ENCODE data around the gene RHOG.
"Not testable (repeated sequence)": the region's sequence is repeated elsewhere in the genome, so short reads cannot be mapped to it uniquely, and the experiment has no call there.

RHOG gene

GRCh38 chr11:3796801-3797328 is 43.9 kb downstream of the RHOG start:
- Histone ChIP-seq H3K4me1 (ENCODE audit: low read length) (peaks cover 16% of the 10 kb centered on the region), H4K20me1 (ENCODE audit: insufficient read depth, low read length) (peaks cover 45% of the 10 kb centered on the region), H3K27ac (ENCODE audit: low read length) (peak overlapping the region; percentile 65), H3K27me3 (ENCODE audit: low read depth, low read length) (no peaks in the 10 kb centered on the region), H3K4me3 (ENCODE audit: low read length) (peak overlapping the region; percentile 95), H3K4me2 (ENCODE audit: low read length) (peak overlapping the region; percentile 90), H3K36me3 (replicated peaks; ENCODE audit: low read depth, low read length) (peaks cover 34% of the 10 kb centered on the region), H2AFZ (ENCODE audit: low read depth, low read length) (no peak overlapping the region), H3K79me2 (ENCODE audit: low read length) (peaks cover 68% of the 10 kb centered on the region), H3K9me3 (ENCODE audit: insufficient read depth, low read length) (no peaks in the 10 kb centered on the region), H3K9ac (ENCODE audit: low read length) (peak overlapping the region; percentile 98)
- TF ChIP-seq EZH2phosphoT487 (IDR thresholded peaks at IDR 0.05; ENCODE audit: low read depth), result no peak
- TF ChIP-seq CTCF (IDR thresholded peaks at IDR 0.05; ENCODE audit: low read depth, low read length), result no peak

DNA sequence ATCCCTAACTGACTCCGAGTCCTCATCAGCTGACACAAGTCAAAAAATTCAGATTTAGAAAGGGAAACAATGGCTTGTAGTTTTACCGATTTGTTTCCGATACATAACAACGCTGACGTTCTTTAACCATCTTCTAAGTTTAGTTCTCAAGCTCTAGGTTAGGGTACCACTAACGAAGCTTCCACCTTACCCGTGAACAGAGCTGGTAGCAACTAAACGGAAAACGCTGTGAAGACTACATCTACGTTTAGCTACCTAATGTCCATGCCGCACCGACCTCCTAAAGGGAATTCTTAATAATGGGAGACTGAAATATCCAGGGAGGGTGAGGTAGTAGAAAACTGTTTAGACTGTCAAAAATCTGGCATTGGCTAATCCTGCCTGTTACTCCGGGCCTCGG is 44.4 kb downstream of the RHOG start:
- peaks cover 45% of the 10 kb centered on the region for H4K20me1 ChIP-seq (ENCODE audit: insufficient read depth, low read length)
- H2AFZ ChIP-seq (ENCODE audit: low read depth, low read length), result no peak overlapping the region
- TF ChIP-seq CTCF (IDR thresholded peaks at IDR 0.05; ENCODE audit: low read depth, low read length), result no peak
- TF ChIP-seq EZH2phosphoT487 (IDR thresholded peaks at IDR 0.05; ENCODE audit: low read depth), result no peak
- H3K27ac ChIP-seq (ENCODE audit: low read length), result peak overlapping the region; percentile 65
- H3K4me2 ChIP-seq (ENCODE audit: low read length), result peak overlapping the region; percentile 90
- H3K4me1 ChIP-seq (ENCODE audit: low read length), result peaks cover 16% of the 10 kb centered on the region
- H3K79me2 ChIP-seq (ENCODE audit: low read length), result peaks cover 73% of the 10 kb centered on the region
- no peaks in the 10 kb centered on the region for H3K9me3 ChIP-seq (ENCODE audit: insufficient read depth, low read length)
- no peaks in the 10 kb centered on the region for H3K27me3 ChIP-seq (ENCODE audit: low read depth, low read length)
- peak overlapping the region; percentile 95 for H3K4me3 ChIP-seq (ENCODE audit: low read length)
- peaks cover 34% of the 10 kb centered on the region for H3K36me3 ChIP-seq (replicated peaks; ENCODE audit: low read depth, low read length)
- peak overlapping the region; percentile 98 for H3K9ac ChIP-seq (ENCODE audit: low read length)

GRCh38 chr11:3796002-3796311 is 44.8 kb downstream of the RHOG start:
- H3K36me3 ChIP-seq (replicated peaks; ENCODE audit: low read depth, low read length), result peaks cover 34% of the 10 kb centered on the region
- H3K4me3 ChIP-seq (ENCODE audit: low read length), result peak overlapping the region; percentile 95
- TF ChIP-seq CTCF (IDR thresholded peaks at IDR 0.05; ENCODE audit: low read depth, low read length), result no peak
- no peak for TF ChIP-seq EZH2phosphoT487 (IDR thresholded peaks at IDR 0.05; ENCODE audit: low read depth)
- H3K9me3 ChIP-seq (ENCODE audit: insufficient read depth, low read length), result no peaks in the 10 kb centered on the region
- peaks cover 45% of the 10 kb centered on the region for H4K20me1 ChIP-seq (ENCODE audit: insufficient read depth, low read length)
- H3K79me2 ChIP-seq (ENCODE audit: low read length), result peaks cover 77% of the 10 kb centered on the region
- H3K27ac ChIP-seq (ENCODE audit: low read length), result no peak overlapping the region
- H2AFZ ChIP-seq (ENCODE audit: low read depth, low read length), result no peak overlapping the region
- peak overlapping the region; percentile 98 for H3K9ac ChIP-seq (ENCODE audit: low read length)
- no peaks in the 10 kb centered on the region for H3K27me3 ChIP-seq (ENCODE audit: low read depth, low read length)
- peaks cover 16% of the 10 kb centered on the region for H3K4me1 ChIP-seq (ENCODE audit: low read length)
- peak overlapping the region; percentile 90 for H3K4me2 ChIP-seq (ENCODE audit: low read length)

DNA sequence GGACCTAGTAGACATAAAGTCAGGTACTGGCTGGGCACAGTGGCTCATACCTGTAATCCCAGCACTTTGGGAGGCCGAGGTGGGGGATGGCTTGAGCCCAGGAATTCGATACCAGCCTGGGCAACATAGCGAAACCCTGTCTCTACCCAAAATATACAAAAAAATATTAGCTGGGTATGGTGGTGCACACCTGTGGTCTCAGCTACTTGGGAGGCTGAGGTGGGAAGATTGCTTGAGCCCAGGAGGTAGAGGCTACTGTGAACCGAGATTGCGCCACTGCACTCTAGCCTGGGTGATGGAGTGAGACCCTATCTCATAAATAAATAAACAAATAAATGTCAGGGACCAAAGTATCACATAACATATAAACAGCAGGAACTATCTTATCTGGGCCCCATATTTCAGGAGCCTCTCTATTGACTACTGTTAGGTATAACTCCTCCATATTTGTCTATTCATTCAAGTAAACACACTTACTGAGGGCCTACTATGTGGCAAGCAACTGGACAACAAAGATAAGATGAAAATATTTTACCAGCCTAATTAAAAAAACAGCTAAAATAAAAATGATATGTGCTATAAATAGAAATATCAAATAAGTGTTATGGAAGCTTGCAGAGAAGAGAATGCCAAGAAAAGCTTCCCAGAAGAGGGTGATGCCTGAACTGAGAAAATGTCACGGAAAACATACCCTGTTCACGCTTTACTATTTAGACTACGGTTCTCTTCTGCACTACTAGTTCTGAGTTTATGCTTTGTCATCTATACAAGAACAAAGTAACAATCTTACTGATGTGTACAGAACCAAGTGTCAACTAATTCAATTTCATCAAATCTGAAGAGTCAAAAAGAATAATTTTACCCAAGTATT is 45.4 kb downstream of the RHOG start:
- Histone ChIP-seq H3K36me3 (replicated peaks; ENCODE audit: low read depth, low read length) (peaks cover 35% of the 10 kb centered on the region), H3K27me3 (ENCODE audit: low read depth, low read length) (no peaks in the 10 kb centered on the region), H4K20me1 (ENCODE audit: insufficient read depth, low read length) (peaks cover 49% of the 10 kb centered on the region), H3K4me2 (ENCODE audit: low read length) (peak overlapping the region; percentile 90), H3K27ac (ENCODE audit: low read length) (no peak overlapping the region), H3K9me3 (ENCODE audit: insufficient read depth, low read length) (no peaks in the 10 kb centered on the region), H3K4me3 (ENCODE audit: low read length) (peak overlapping the region; percentile 95), H3K4me1 (ENCODE audit: low read length) (peaks cover 16% of the 10 kb centered on the region), H3K9ac (ENCODE audit: low read length) (0 out of 2 replicates have a peak overlapping the region, but pooled peaks have one; percentile 98), H2AFZ (ENCODE audit: low read depth, low read length) (no peak overlapping the region), H3K79me2 (ENCODE audit: low read length) (peaks cover 83% of the 10 kb centered on the region)
- TF ChIP-seq CTCF (IDR thresholded peaks at IDR 0.05; ENCODE audit: low read depth, low read length) (no peak), EZH2phosphoT487 (IDR thresholded peaks at IDR 0.05; ENCODE audit: low read depth) (no peak)

DNA sequence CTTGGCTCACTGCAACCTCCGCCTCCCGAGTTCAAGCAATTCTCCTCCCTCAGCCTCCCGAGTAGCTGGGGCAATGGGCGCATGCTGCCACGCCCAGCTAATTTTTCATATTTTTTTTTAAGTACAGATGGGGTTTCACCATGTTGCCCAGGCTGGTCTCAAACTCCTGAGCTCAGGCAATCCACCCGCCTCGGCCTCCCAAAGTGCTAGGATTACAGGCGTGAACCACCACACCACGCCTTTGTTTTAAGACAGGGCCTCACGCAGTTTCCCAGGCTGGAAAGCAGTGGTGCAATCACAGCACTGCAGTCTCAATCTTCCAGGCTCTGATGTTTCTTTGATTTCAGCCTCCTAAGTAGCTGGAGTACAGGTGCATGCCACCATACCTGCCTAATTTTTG is 46.4 kb downstream of the RHOG start:
- Histone ChIP-seq H3K36me3 (replicated peaks; ENCODE audit: low read depth, low read length) (peaks cover 37% of the 10 kb centered on the region), H3K79me2 (ENCODE audit: low read length) (peaks cover 93% of the 10 kb centered on the region), H4K20me1 (ENCODE audit: insufficient read depth, low read length) (peaks cover 59% of the 10 kb centered on the region), H3K4me1 (ENCODE audit: low read length) (peaks cover 16% of the 10 kb centered on the region)
- not testable (repeated sequence) for H3K9ac ChIP-seq (ENCODE audit: low read length); H3K4me3 ChIP-seq (ENCODE audit: low read length); H3K27me3 ChIP-seq (ENCODE audit: low read depth, low read length); H3K9me3 ChIP-seq (ENCODE audit: insufficient read depth, low read length); H3K4me2 ChIP-seq (ENCODE audit: low read length); H3K27ac ChIP-seq (ENCODE audit: low read length); H2AFZ ChIP-seq (ENCODE audit: low read depth, low read length)
